HL-60 (cell line): ENCODE data around the gene ZSWIM6.

Source experiments
- POLR2AphosphoS5 ChIP-seq: IDR thresholded peaks from 2 replicates; pipeline ENCODE4 v1.6.1; 2012; ENCODE audit warnings: low read depth
- TF ChIP-seq, protein P1 (sequence below): IDR thresholded peaks from one replicate; pipeline ENCODE4 v1.5.1; 2011; ENCODE audit warnings: low read length, control low read depth, inconsistent platforms; ENCODE audit not compliant: insufficient read depth

DNA sequence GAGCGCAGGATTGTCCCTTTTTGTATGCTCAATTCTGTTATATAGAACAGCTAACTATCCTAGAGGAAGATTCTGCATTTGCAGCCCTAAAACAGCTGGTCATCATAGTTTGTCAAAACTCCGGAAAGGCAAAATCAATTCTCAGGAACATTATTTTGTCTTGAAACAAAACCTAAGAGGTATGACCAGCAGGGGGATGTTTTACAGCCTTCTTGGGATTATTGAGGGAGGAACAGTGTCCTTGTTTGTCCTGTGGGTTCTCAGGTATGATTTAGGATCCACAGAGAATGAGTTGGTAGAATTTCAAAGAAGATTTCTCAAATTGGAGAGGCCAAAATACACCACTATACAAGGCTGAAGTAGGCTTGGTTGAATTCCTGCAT, 136.4 kb downstream of the ZSWIM6 start:
- TF ChIP-seq, protein P1, sequence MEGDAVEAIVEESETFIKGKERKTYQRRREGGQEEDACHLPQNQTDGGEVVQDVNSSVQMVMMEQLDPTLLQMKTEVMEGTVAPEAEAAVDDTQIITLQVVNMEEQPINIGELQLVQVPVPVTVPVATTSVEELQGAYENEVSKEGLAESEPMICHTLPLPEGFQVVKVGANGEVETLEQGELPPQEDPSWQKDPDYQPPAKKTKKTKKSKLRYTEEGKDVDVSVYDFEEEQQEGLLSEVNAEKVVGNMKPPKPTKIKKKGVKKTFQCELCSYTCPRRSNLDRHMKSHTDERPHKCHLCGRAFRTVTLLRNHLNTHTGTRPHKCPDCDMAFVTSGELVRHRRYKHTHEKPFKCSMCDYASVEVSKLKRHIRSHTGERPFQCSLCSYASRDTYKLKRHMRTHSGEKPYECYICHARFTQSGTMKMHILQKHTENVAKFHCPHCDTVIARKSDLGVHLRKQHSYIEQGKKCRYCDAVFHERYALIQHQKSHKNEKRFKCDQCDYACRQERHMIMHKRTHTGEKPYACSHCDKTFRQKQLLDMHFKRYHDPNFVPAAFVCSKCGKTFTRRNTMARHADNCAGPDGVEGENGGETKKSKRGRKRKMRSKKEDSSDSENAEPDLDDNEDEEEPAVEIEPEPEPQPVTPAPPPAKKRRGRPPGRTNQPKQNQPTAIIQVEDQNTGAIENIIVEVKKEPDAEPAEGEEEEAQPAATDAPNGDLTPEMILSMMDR: no peak
- no peak for TF ChIP-seq POLR2AphosphoS5
